ENCODE results near the gene SSU72. TPM values are rescaled to one million over a fixed set of nuclear protein-coding genes. Genes with fewer than 3 reads are reported as not detected.

SSU72 gene
- total RNA-seq, 1 donor from 2014 or later: 97.4 TPM

DNA sequence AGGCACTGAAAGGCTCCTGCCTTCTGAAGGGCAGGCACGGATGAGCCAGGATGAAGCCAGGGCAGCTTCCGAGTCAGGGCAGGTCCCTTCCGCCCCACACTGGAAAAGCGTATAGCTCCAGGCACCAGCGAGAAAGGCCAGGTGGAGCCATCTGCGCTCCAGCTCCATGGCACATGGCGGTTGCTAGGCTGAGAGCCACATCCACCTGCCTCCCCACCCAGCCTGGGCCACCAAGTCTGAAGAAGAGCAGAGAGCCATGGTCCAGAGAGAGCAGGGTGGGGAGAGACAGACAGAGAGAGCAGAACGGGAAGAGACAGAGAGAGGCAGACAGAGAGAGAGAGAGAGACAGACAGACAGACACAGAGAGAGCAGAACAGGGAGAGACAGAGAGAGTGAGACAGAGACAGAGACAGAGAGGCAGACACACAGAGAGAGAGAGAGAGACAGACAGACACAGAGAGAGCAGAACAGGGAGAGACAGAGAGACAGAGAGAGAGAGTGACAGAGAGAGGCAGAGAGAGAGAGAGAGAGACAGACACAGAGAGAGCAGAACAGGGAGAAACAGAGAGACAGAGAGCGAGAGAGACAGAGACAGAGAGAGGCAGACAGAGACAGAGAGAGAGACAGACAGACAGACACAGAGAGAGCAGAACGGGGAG lies 20.1 kb upstream of the SSU72 start:
- Mint-ChIP-seq H3K36me3 (no peaks in the 10 kb centered on the region), H3K27ac (no peak overlapping the region), H3K27me3 (ENCODE audit: low read depth) (peaks cover 21% of the 10 kb centered on the region), H3K9me3 (no peaks in the 10 kb centered on the region), H3K4me1 (peaks cover 7% of the 10 kb centered on the region), H3K4me3 (no peak overlapping the region)
- no peak for DNase-seq (ENCODE audit: low spot score in 2 of 2, unreplicated experiment in 2 of 2)
- TF ChIP-seq, protein P1, sequence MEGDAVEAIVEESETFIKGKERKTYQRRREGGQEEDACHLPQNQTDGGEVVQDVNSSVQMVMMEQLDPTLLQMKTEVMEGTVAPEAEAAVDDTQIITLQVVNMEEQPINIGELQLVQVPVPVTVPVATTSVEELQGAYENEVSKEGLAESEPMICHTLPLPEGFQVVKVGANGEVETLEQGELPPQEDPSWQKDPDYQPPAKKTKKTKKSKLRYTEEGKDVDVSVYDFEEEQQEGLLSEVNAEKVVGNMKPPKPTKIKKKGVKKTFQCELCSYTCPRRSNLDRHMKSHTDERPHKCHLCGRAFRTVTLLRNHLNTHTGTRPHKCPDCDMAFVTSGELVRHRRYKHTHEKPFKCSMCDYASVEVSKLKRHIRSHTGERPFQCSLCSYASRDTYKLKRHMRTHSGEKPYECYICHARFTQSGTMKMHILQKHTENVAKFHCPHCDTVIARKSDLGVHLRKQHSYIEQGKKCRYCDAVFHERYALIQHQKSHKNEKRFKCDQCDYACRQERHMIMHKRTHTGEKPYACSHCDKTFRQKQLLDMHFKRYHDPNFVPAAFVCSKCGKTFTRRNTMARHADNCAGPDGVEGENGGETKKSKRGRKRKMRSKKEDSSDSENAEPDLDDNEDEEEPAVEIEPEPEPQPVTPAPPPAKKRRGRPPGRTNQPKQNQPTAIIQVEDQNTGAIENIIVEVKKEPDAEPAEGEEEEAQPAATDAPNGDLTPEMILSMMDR (IDR thresholded peaks at IDR 0.05; ENCODE audit: unreplicated experiment): no peak

DNA sequence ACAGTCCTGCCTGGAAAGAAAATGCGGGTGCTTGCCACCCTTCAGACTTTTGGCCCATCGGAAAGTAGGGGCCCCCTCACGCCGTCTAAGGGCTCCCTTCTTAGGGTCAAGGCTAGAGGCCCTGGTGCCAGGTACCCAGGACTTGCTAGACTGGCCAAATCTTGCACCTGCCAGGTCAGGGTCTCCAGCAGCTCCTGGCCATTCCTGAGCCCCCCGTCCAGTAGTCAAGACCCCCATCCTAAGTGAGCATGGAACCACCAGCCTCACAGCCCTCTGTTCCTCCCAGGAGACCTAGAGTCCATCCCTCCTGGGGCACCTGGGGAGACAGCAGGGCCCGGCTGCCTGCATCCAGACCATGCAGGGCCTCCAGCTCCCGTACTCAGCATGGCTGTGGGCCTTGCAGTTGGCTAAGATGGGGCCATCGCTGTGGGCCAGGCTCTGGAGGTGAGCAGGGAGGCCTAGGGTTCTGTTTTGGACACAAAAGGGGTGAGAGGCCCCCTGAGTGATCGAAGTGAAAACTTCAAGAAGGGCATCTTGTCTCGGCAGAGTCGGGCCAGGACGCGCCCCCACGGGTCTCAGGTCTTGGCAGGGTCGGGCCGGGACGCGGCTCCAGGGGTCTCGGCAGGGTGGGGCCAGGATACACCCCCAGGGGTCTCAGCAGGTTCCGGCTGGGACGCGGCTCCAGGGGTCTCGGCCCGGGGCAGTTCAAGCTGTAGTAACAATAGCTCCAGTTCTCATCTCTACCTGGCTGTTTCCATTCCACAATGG lies 19.4 kb upstream of the SSU72 start:
- Mint-ChIP-seq H3K9me3 (no peaks in the 10 kb centered on the region), H3K4me3 (no peak overlapping the region), H3K27ac (no peak overlapping the region), H3K4me1 (peaks cover 7% of the 10 kb centered on the region), H3K36me3 (no peaks in the 10 kb centered on the region), H3K27me3 (ENCODE audit: low read depth) (peaks cover 18% of the 10 kb centered on the region)
- no peak for DNase-seq (ENCODE audit: low spot score in 2 of 2, unreplicated experiment in 2 of 2)
- TF ChIP-seq, protein P1 (IDR thresholded peaks at IDR 0.05; ENCODE audit: unreplicated experiment): no peak

DNA sequence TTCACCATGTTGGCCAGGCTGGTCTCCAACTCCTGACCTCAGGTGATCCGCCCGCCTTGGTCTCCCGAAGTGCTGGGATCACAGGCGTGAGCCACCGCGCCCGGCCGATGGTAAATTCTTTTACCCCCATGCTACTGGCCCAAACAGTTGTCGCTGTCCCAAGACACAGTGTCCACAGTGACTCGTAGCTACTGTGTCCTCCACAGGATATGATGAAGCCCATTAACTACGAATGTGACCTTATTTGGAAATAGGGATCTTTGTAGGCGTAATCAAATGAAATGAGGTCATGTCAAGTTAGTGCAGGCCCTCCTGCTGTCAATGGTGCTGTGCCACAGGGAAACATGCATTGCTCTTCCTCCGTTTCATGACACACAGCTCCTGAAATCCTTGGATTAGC lies 16.8 kb upstream of the SSU72 start:
- no peaks in the 10 kb centered on the region for H3K36me3 Mint-ChIP-seq
- no peak overlapping the region for H3K4me3 Mint-ChIP-seq
- no peaks in the 10 kb centered on the region for H3K4me1 Mint-ChIP-seq
- peaks cover 10% of the 10 kb centered on the region for H3K27me3 Mint-ChIP-seq (ENCODE audit: low read depth)
- no peak for DNase-seq (ENCODE audit: low spot score in 2 of 2, unreplicated experiment in 2 of 2)
- TF ChIP-seq, protein P1 (IDR thresholded peaks at IDR 0.05; ENCODE audit: unreplicated experiment): no peak
- H3K27ac Mint-ChIP-seq: no peak overlapping the region
- no peaks in the 10 kb centered on the region for H3K9me3 Mint-ChIP-seq

DNA sequence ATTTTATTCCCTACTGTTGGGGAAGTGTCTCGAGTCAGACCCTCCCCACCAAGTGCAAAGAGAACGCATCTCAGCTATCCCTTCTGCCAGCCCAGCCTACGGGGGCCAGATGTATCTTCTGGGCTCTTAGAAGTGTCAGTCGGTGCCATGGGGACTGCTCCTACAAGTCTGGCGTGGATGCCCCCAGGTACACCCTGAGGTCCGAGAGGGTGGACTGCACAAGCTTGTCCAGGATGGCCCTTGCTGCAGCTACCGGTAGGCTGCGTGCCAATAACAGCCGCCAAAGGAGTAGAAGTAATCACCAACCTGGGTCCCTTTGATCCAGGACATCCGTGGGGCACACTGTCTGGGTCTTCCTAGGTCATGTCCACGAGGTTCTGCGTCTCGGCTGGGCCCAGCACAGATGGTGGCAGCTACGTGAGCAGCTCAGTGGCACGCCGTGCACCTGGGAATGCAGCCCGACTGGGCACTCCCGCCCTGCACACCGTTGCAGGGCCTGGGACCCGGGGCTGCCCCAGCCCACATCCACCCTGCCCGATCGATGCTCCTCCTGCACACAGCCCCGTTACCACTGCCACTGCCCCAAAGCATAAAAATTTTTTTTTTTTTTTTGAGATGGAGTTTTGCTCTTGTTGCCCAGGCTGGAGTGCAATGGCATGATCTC lies 8.8 kb upstream of the SSU72 start:
- Mint-ChIP-seq H3K27ac (no peak overlapping the region), H3K36me3 (no peaks in the 10 kb centered on the region), H3K4me1 (no peaks in the 10 kb centered on the region), H3K9me3 (no peaks in the 10 kb centered on the region), H3K27me3 (ENCODE audit: low read depth) (peaks cover 66% of the 10 kb centered on the region), H3K4me3 (no peak overlapping the region)
- DNase-seq (ENCODE audit: low spot score in 2 of 2, unreplicated experiment in 2 of 2): no peak
- TF ChIP-seq, protein P1 (IDR thresholded peaks at IDR 0.05; ENCODE audit: unreplicated experiment): no peak

DNA sequence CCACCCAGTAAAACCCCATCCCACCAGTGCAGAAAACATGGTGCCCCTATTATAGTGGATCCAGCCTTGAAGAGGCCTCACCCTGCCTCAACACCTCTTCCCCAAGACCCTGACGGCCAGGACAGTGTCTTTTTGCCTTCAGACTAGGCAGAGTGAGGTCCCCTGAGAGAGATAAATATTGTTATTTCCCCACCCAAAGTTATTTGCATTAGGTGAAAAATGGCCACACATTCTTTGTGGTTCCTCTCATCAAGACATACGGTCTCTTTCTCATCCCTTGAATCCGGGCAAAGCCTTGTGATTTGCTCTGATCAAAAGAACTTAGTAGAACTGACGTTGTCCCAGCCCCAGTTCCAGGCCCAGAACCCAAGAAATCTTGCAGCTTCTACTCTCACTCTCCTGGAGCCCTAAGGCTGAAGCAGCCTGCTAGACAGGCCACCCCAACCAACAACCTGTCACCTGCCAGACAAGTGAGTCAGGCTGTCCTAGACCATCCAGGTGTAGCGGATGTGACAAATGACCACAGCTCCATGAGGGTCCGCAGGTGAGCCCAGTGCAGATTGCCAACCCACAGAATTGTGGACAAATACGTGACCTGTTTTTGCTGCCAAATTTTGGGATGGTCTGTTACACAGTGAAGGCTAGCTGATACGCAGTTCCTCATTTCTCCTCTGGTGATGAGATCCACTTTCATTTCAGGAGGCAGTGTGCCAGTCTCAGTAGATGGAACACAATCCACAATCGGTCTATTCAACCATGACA lies 8.1 kb upstream of the SSU72 start:
- Mint-ChIP-seq H3K36me3 (no peaks in the 10 kb centered on the region), H3K4me3 (no peak overlapping the region), H3K27ac (no peak overlapping the region), H3K27me3 (ENCODE audit: low read depth) (peaks cover 69% of the 10 kb centered on the region), H3K4me1 (no peaks in the 10 kb centered on the region), H3K9me3 (no peaks in the 10 kb centered on the region)
- TF ChIP-seq, protein P1 (IDR thresholded peaks at IDR 0.05; ENCODE audit: unreplicated experiment): no peak
- no peak for DNase-seq (ENCODE audit: low spot score in 2 of 2, unreplicated experiment in 2 of 2)
